ACHN (cell line): ENCODE results near the gene OBP2B.
"Not testable (repeated sequence)": the region's sequence is repeated elsewhere in the genome, so short reads cannot be mapped to it uniquely, and the experiment has no call there.

ENCODE experiments used
- DNase-seq: peaks from one replicate; pipeline ENCODE4 v3.0.0-alpha.2; 2015
- in situ Hi-C: cut with HindIII; loops from 2 replicates; pipeline ENCODE4 v1.10.0; 2017; ENCODE audit warnings: low sequenced_read_pairs, low pct_ligation_motif_present, low pct_unique_long_range_greater_than_20kb

OBP2B gene

GRCh38 chr9:133239533-133240090 is 30.6 kb upstream of the OBP2B start:
- no peak for DNase-seq
- in situ Hi-C loops = no loop called here

- in situ Hi-C loops = no loop called here
- DNase-seq = peak; percentile 87
Measured at GRCh38 chr9:133238851-133239532, 29.9 kb upstream of the OBP2B start.

- DNase-seq = peak; percentile 89
- in situ Hi-C loops = no loop called here
Measured at GRCh38 chr9:133238272-133238850, 29.3 kb upstream of the OBP2B start.

GRCh38 chr9:133237035-133237731 is 28.1 kb upstream of the OBP2B start:
- in situ Hi-C loops = no loop called here
- no peak for DNase-seq

- DNase-seq, in situ Hi-C loops: not testable (repeated sequence)
Measured at GRCh38 chr9:133236291-133237034, 27.4 kb upstream of the OBP2B start.

GRCh38 chr9:133235549-133236222 is 26.6 kb upstream of the OBP2B start:
- in situ Hi-C loops = no loop called here
- no peak for DNase-seq

GRCh38 chr9:133234577-133235322 is 25.7 kb upstream of the OBP2B start:
- in situ Hi-C loops = no loop called here

GRCh38 chr9:133233681-133234432 is 24.8 kb upstream of the OBP2B start:
- DNase-seq = no peak
- in situ Hi-C loops = no loop called here

More at GRCh38 chr9:133234577-133235322, 25.7 kb upstream of the OBP2B start:
- no peak for DNase-seq

GRCh38 chr9:133231934-133232568 is 23.0 kb upstream of the OBP2B start:
- DNase-seq, in situ Hi-C loops: not testable (repeated sequence)

- DNase-seq, in situ Hi-C loops: not testable (repeated sequence)
Measured at GRCh38 chr9:133230514-133230913, 21.5 kb upstream of the OBP2B start.

GRCh38 chr9:133230093-133230492 is 21.0 kb upstream of the OBP2B start:
- in situ Hi-C loops = no loop called here
- DNase-seq = no peak

GRCh38 chr9:133228474-133229193 is 19.6 kb upstream of the OBP2B start:
- in situ Hi-C loops, DNase-seq: not testable (repeated sequence)

- DNase-seq, in situ Hi-C loops: not testable (repeated sequence)
Measured at GRCh38 chr9:133227996-133228395, 18.9 kb upstream of the OBP2B start.

GRCh38 chr9:133227242-133227860 is 18.3 kb upstream of the OBP2B start:
- in situ Hi-C loops = no loop called here
- DNase-seq = no peak
